ENCODE measurements around the gene LYAR. TPM values are rescaled to one million over a fixed set of nuclear protein-coding genes. Genes with fewer than 3 reads are reported as not detected.

LYAR gene
- total and polyA plus RNA-seq, 2 of the 13 experiments (the other 11 are each of a cell fraction or from before 2014, with no cell fraction given): 7.8 to 94.2 TPM

DNA sequence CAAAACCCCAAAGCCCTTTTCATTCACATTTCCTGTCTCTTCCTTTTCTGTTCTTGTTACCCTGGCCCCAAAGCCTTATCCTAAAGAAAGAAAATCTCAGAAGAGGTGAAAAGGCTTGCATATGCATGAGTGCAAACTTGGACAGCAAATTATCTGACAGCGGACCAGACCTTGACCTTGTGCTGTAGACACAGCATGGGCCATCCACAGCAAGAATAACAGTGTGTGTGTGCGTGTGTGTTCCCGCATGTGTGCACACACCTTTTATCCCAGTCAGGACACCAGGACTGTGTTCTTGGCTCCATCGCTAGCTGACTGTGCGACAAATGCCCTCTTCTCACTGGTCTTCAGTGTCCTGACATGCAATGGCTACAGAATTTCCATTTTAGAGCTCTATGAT is 35.4 kb upstream of the LYAR start:
- DNase-seq (ENCODE audit: low spot score) (peak; percentile 19), ATAC-seq (no peak), FAIRE-seq (no peak)
- Histone ChIP-seq H3K79me2 (ENCODE audit: insufficient read depth, low read length) (no peaks in the 10 kb centered on the region), H3K4me2 (ENCODE audit: low read depth, low read length) (no peak overlapping the region; the same call in 1 of the 2 replicates), H3K27ac (ENCODE audit: extremely low read length, insufficient read depth, low read length) (no peak overlapping the region), H3K9ac (ENCODE audit: insufficient read depth, low read depth, low read length) (no peak overlapping the region), H2AFZ (ENCODE audit: low read length) (no peak overlapping the region), H3K4me1 (ENCODE audit: insufficient read depth, low read length) (peaks cover 47% of the 10 kb centered on the region), H4K20me1 (ENCODE audit: insufficient read depth, low read length) (no peaks in the 10 kb centered on the region), H3K27me3 (ENCODE audit: control insufficient read depth in 1 of 2, insufficient read depth in 2 of 2, low read length in 2 of 2) (no peaks in the 10 kb centered on the region), H3K36me3 (replicated peaks in 1 of 2; ENCODE audit: control insufficient read depth in 1 of 2, insufficient read depth in 2 of 2, low read length in 2 of 2) (peaks cover 6 to 15% of the 10 kb centered on the region in 2 experiments; a peak in 4 of 5 replicates), H3K9me3 (ENCODE audit: low read length) (no peaks in the 10 kb centered on the region), H3K4me3 (replicated peaks in 1 of 3; ENCODE audit: insufficient read depth in 1 of 3, low read depth in 2 of 3, low read length in 3 of 3) (no peak overlapping the region)
- in situ Hi-C loops (cut with HindIII; ENCODE audit: extremely low pct_ligation_motif_present, low pct_unique_long_range_greater_than_20kb) (loop anchor here (5.0 kb wide), 1 partner anchor 33 kb away; the partner anchor contains the start of genes LYAR and ZBTB49), intact Hi-C loops (cut with micrococcal nuclease; ENCODE audit: unreplicated experiment) (no loop called here)
- 39% methylated on average over 5 of the region's 5 CpGs for WGBS (ENCODE audit: low lambda C conversion rate)
- no TSS peak for BruUV-seq (replicated peaks)
- POLR2A ChIA-PET: no interaction called here
- CTCF ChIA-PET (ENCODE audit: low intra/inter-chr PET ratio, low total read pairs): no interaction called here
- TF ChIP-seq, protein P1, sequence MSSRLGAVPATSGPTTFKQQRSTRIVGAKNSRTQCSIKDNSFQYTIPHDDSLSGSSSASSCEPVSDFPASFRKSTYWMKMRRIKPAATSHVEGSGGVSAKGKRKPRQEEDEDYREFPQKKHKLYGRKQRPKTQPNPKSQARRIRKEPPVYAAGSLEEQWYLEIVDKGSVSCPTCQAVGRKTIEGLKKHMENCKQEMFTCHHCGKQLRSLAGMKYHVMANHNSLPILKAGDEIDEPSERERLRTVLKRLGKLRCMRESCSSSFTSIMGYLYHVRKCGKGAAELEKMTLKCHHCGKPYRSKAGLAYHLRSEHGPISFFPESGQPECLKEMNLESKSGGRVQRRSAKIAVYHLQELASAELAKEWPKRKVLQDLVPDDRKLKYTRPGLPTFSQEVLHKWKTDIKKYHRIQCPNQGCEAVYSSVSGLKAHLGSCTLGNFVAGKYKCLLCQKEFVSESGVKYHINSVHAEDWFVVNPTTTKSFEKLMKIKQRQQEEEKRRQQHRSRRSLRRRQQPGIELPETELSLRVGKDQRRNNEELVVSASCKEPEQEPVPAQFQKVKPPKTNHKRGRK (CRISPR knock-in tag; IDR thresholded peaks at IDR 0.05): no peak
- TF ChIP-seq, protein P2, sequence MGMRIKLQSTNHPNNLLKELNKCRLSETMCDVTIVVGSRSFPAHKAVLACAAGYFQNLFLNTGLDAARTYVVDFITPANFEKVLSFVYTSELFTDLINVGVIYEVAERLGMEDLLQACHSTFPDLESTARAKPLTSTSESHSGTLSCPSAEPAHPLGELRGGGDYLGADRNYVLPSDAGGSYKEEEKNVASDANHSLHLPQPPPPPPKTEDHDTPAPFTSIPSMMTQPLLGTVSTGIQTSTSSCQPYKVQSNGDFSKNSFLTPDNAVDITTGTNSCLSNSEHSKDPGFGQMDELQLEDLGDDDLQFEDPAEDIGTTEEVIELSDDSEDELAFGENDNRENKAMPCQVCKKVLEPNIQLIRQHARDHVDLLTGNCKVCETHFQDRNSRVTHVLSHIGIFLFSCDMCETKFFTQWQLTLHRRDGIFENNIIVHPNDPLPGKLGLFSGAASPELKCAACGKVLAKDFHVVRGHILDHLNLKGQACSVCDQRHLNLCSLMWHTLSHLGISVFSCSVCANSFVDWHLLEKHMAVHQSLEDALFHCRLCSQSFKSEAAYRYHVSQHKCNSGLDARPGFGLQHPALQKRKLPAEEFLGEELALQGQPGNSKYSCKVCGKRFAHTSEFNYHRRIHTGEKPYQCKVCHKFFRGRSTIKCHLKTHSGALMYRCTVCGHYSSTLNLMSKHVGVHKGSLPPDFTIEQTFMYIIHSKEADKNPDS (CRISPR knock-in tag; IDR thresholded peaks at IDR 0.05): no peak
- TF ChIP-seq, protein P3, sequence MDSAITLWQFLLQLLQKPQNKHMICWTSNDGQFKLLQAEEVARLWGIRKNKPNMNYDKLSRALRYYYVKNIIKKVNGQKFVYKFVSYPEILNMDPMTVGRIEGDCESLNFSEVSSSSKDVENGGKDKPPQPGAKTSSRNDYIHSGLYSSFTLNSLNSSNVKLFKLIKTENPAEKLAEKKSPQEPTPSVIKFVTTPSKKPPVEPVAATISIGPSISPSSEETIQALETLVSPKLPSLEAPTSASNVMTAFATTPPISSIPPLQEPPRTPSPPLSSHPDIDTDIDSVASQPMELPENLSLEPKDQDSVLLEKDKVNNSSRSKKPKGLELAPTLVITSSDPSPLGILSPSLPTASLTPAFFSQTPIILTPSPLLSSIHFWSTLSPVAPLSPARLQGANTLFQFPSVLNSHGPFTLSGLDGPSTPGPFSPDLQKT (CRISPR knock-in tag; IDR thresholded peaks at IDR 0.05; ENCODE audit: borderline replicate concordance): no peak
- no peak for TF ChIP-seq ZNF563 (CRISPR knock-in tag; IDR thresholded peaks at IDR 0.05)
- no peak for TF ChIP-seq TBX2 (CRISPR knock-in tag; IDR thresholded peaks at IDR 0.05; ENCODE audit: borderline replicate concordance)
- TF ChIP-seq ZNF883 (CRISPR knock-in tag; IDR thresholded peaks at IDR 0.05; ENCODE audit: not compliant biosample characterization): no peak
- TF ChIP-seq ZKSCAN1 (IDR thresholded peaks at IDR 0.05; ENCODE audit: low read length): peak; percentile 41; the same call in 1 of the 2 replicates
- TF ChIP-seq NR2F1 (CRISPR knock-in tag; IDR thresholded peaks at IDR 0.05): peak in 1 of 2 experiments; percentile 21; a peak in 1 of 4 replicates
- TF ChIP-seq RBM39 (IDR thresholded peaks at IDR 0.05; ENCODE audit: low read depth, low read length, poor library complexity, severe bottlenecking): no peak
- TF ChIP-seq SMAD9 (CRISPR knock-in tag; IDR thresholded peaks at IDR 0.05): no peak
- no peak for TF ChIP-seq ZNF577 (CRISPR knock-in tag; IDR thresholded peaks at IDR 0.05; ENCODE audit: borderline replicate concordance, low read depth)
- TF ChIP-seq NR2C2 (CRISPR knock-in tag; IDR thresholded peaks at IDR 0.05; ENCODE audit: borderline replicate concordance): no peak
- TF ChIP-seq FOXK2 (IDR thresholded peaks at IDR 0.05): no peak
- TF ChIP-seq, protein P4, sequence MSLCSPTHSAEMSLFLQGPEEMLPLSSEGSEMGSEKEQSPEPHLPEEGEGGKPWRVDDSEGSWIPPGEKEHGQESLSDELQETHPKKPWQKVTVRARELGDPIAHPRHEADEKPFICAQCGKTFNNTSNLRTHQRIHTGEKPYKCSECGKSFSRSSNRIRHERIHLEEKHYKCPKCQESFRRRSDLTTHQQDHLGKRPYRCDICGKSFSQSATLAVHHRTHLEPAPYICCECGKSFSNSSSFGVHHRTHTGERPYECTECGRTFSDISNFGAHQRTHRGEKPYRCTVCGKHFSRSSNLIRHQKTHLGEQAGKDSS (CRISPR knock-in tag; IDR thresholded peaks at IDR 0.05; ENCODE audit: borderline replicate concordance, low read depth): no peak
- TF ChIP-seq, protein P5, sequence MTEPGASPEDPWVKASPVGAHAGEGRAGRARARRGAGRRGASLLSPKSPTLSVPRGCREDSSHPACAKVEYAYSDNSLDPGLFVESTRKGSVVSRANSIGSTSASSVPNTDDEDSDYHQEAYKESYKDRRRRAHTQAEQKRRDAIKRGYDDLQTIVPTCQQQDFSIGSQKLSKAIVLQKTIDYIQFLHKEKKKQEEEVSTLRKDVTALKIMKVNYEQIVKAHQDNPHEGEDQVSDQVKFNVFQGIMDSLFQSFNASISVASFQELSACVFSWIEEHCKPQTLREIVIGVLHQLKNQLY (CRISPR knock-in tag; IDR thresholded peaks at IDR 0.05): no peak
- no peak for TF ChIP-seq ZNF431 (CRISPR knock-in tag; IDR thresholded peaks at IDR 0.05; ENCODE audit: borderline replicate concordance, low read depth)
- TF ChIP-seq ISL2 (CRISPR knock-in tag; IDR thresholded peaks at IDR 0.05): no peak
- TF ChIP-seq KDM2A (CRISPR knock-in tag; IDR thresholded peaks at IDR 0.05; ENCODE audit: borderline replicate concordance, low read depth): no peak
- TF ChIP-seq NR2F6 (IDR thresholded peaks at IDR 0.05): no peak
- peak; percentile 35; the same call in 1 of the 2 replicates for TF ChIP-seq NR2F6 (CRISPR knock-in tag; IDR thresholded peaks at IDR 0.05)

Measured in HepG2 (cell line).